Neutrophil (primary cell): ENCODE results near the gene POLR2M.
A peak's percentile ranks its signal among the peaks of the same experiment; 100 is the strongest.

Source experiments
- H3K27ac ChIP-seq: fragments of 200-600 bp; sonication (generic); 2 replicates; pipeline ENCODE4 v1.5.1; 2016; ENCODE audit warnings: mild to moderate bottlenecking, moderate library complexity
- H3K27me3 ChIP-seq: fragments of 200-600 bp; sonication (generic); 2 replicates; pipeline ENCODE4 v1.6.0; 2016; ENCODE audit warnings: mild to moderate bottlenecking
- H3K36me3 ChIP-seq: fragments of 200-600 bp; sonication (generic); 2 replicates; pipeline ENCODE4 v1.5.1; 2017
- H3K4me1 ChIP-seq, 2 experiments: fragments of 200-600 bp in 1 of 2; sonication (generic) in 1 of 2; 1 replicate in 1 of 2; 2 replicates in 1 of 2; pipeline versions ENCODE4 v1.5.1 to v1.6.1; 2013 to 2016; ENCODE audit warnings: low read depth in 1 of 2, low read length in 1 of 2, mild to moderate bottlenecking in 1 of 2, moderate library complexity in 1 of 2; ENCODE audit not compliant: control insufficient read depth in 1 of 2, insufficient read depth in 1 of 2
- H3K4me3 ChIP-seq, 2 experiments: fragments of 200-600 bp in 1 of 2; sonication (generic) in 1 of 2; 1 replicate in 1 of 2; 2 replicates in 1 of 2; pipeline ENCODE4 v1.5.1; 2013 to 2016; ENCODE audit warnings: low read depth in 1 of 2, low read length in 1 of 2, mild to moderate bottlenecking in 1 of 2, moderate library complexity in 1 of 2
- H3K9me3 ChIP-seq: fragments of 200-600 bp; sonication (generic); 2 replicates; pipeline ENCODE4 v1.5.1; 2016
- TF ChIP-seq, protein P1 (sequence below): fragments of 200-600 bp; sonication (generic); IDR thresholded peaks from 2 replicates; pipeline ENCODE4 v1.5.1; 2016; ENCODE audit warnings: antibody characterized with exemption

The POLR2M gene

DNA sequence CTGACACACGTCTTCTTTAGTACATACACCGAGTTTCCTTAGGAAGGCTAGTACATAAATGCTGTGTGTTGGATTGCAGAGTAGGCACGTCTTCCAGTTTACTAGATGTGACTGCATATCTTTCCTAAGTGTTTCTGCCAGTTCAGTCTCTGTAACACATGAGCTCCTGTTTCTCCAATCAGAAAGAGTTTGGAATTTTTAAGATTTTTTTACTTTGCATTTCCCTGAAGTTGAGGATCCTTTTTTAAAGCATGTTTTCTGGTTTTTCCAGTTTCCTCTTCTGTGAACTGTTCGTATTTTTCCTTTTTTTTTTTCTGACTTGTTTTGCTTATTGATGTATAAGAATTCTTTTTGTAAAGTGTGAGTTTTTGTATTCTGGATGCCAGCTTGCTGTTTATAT lies 7.5 kb upstream of the POLR2M start:
- H3K4me3 ChIP-seq = no peak overlapping the region
- H3K27me3 ChIP-seq = peaks cover 76% of the 10 kb centered on the region
- no peaks in the 10 kb centered on the region for H3K36me3 ChIP-seq
- no peak overlapping the region for H3K27ac ChIP-seq
- TF ChIP-seq, protein P1, sequence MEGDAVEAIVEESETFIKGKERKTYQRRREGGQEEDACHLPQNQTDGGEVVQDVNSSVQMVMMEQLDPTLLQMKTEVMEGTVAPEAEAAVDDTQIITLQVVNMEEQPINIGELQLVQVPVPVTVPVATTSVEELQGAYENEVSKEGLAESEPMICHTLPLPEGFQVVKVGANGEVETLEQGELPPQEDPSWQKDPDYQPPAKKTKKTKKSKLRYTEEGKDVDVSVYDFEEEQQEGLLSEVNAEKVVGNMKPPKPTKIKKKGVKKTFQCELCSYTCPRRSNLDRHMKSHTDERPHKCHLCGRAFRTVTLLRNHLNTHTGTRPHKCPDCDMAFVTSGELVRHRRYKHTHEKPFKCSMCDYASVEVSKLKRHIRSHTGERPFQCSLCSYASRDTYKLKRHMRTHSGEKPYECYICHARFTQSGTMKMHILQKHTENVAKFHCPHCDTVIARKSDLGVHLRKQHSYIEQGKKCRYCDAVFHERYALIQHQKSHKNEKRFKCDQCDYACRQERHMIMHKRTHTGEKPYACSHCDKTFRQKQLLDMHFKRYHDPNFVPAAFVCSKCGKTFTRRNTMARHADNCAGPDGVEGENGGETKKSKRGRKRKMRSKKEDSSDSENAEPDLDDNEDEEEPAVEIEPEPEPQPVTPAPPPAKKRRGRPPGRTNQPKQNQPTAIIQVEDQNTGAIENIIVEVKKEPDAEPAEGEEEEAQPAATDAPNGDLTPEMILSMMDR = no peak
- no peaks in the 10 kb centered on the region for H3K9me3 ChIP-seq
- H3K4me1 ChIP-seq = no peaks in the 10 kb centered on the region

DNA sequence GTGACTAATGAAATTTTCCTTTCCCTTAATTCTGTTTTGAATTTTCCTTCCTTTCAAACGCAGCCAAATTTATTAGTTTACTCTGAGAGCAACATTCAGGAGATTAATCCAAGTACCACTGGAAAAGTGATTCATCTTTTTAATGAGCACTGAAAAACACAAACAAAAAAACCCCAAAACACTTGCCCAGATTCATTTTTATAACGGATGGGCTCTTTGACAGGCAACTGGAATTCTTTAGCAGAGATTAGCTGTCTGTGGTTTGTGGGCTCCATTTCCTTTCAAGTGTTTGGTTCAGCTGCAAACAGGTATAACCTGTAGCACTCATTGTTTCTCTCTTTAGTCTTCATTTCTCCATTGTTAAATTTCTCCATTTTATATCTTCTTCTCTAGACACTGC lies 3.1 kb upstream of the POLR2M start:
- Histone ChIP-seq H3K27ac (no peak overlapping the region), H3K4me3 (no peak overlapping the region), H3K27me3 (peaks cover 55% of the 10 kb centered on the region), H3K36me3 (no peaks in the 10 kb centered on the region), H3K9me3 (no peaks in the 10 kb centered on the region), H3K4me1 (peaks cover 11 to 12% of the 10 kb centered on the region in 2 experiments)
- TF ChIP-seq, protein P1 = no peak

DNA sequence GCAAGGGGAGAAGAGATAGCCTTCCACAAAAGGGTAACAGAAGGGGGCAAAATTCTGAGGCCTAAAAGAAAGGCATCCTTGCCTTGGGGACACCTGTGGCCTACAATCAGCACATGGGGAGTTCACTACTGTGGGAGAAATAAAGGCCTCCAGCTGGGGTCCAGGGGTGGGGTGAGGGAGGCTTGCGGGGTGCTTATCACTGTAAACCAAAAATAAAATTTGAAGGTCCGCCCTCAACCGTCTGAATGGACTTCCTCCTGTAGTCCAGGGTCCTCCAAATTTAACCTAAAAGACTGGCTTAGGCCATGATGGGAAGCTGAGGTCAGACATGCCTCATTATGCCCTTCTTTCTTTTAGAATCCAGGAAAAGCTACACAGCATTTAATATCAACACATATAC lies 2.1 kb upstream of the POLR2M start:
- TF ChIP-seq, protein P1 = no peak
- peaks cover 11 to 12% of the 10 kb centered on the region in 2 experiments for H3K4me1 ChIP-seq
- peaks cover 5% of the 10 kb centered on the region for H3K36me3 ChIP-seq
- no peaks in the 10 kb centered on the region for H3K9me3 ChIP-seq
- H3K27ac ChIP-seq = no peak overlapping the region
- peaks cover 44% of the 10 kb centered on the region for H3K27me3 ChIP-seq
- H3K4me3 ChIP-seq = no peak overlapping the region

DNA sequence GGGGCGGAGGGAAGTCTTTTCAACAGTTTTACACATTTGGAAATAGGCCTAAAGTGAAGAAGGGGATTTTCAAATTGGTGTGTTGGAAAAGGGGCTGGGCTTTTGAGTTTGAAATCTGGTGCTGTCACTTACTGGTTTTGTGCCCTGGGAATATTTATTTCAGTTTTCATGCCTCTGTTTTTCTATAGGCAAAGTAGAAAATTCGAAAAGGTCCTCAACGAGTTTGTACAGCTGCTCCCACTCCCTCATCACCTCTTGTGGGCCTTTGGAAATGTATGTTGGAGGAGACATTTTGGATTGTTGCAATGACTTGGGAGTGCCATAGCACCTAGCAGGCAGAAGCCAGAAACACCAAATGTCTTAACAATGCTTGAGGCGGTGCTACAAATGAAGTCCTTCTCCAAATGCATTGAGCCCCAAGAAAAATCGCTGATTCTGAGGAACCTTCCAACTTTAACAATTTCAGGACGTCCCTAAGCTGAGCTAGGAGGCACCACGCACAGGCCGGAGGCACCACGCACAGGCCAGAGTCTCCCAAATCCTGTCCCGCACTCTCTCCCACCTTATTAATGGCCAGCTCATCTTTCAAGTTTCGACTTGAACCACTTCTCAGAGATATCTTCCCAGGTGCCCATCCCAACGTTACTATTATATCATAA lies 639 bp upstream of the POLR2M start:
- Histone ChIP-seq H3K27me3 (peaks cover 30% of the 10 kb centered on the region), H3K4me1 (peaks cover 11 to 12% of the 10 kb centered on the region in 2 experiments), H3K27ac (peak overlapping the region; percentile 77), H3K36me3 (peaks cover 19% of the 10 kb centered on the region), H3K4me3 (peak overlapping the region; percentile 66 to 71), H3K9me3 (no peaks in the 10 kb centered on the region)
- TF ChIP-seq, protein P1 = no peak

- H3K4me1 ChIP-seq = peaks cover 11 to 12% of the 10 kb centered on the region in 2 experiments
- no peak overlapping the region for H3K4me3 ChIP-seq
- peaks cover 8% of the 10 kb centered on the region for H3K27me3 ChIP-seq
- peaks cover 37% of the 10 kb centered on the region for H3K36me3 ChIP-seq
- H3K9me3 ChIP-seq = no peaks in the 10 kb centered on the region
- H3K27ac ChIP-seq = no peak overlapping the region
- TF ChIP-seq, protein P1 = no peak
These were observed 1.5 kb downstream of the POLR2M start for GRCh38 chr15:57708047-57708446.
